HG03280 (cell line): Measurements from ENCODE around the gene SP1.
A peak's percentile ranks its signal among the peaks of the same experiment; 100 is the strongest.
"Not testable (repeated sequence)": the region's sequence is repeated elsewhere in the genome, so short reads cannot be mapped to it uniquely, and the experiment has no call there.

Experiments
- ATAC-seq: cut with Tn5 transposase; IDR thresholded peaks from one replicate; pipeline ENCODE4 v1.9.1; 2021; ENCODE audit warnings: mild to moderate bottlenecking, moderate library complexity; ENCODE audit not compliant: unreplicated experiment

Gene SP1

GRCh38 chr12:53380104-53380793, at the start of gene SP1:
Gene SP1, plus strand, starts transcription at chr12:53380176. Its CDS starts 116 bp downstream, at chr12:53380292.
- ATAC-seq, result peak; percentile 49

GRCh38 chr12:53330671-53331070, 49.3 kb upstream of the SP1 start:
- ATAC-seq, result no peak

GRCh38 chr12:53332339-53332738, 47.6 kb upstream of the SP1 start:
- ATAC-seq, result not testable (repeated sequence)

GRCh38 chr12:53332744-53333143, 47.2 kb upstream of the SP1 start:
- ATAC-seq, result no peak

- ATAC-seq, result no peak
Measured at GRCh38 chr12:53333289-53333688, 46.7 kb upstream of the SP1 start.

- ATAC-seq, result no peak
Measured at GRCh38 chr12:53333845-53334244, 46.1 kb upstream of the SP1 start.

- ATAC-seq, result no peak
Measured at GRCh38 chr12:53334822-53335221, 45.2 kb upstream of the SP1 start.

DNA sequence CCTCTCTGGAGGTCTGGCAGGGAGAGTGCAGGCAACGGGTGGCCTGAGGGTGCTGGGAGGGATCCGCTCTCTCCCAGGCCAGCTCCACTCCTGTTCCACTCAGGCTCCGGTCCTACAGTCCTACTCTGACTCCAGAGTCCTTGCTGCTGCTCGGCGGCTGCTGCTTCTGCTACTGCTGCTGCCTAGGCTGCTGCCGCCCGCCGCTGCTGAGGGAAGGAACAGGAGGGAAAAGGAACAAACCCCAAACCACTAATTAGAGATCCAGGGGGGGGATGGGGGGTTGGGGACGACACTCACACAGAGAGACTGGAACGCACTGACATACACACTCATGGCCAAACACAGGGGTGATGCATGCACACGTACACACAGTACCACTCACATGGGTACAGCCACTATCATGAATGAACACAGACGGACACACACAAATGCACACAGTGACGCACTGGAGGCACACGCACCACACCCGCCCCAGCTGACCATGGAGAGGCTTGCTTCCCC, 43.7 kb upstream of the SP1 start, which contains the start of gene SP7:
Gene SP7, minus strand, starts transcription at position 174 of the 501 bp plus-strand sequence. CDS start 708 bp downstream, outside the sequence.
- no peak for ATAC-seq

DNA sequence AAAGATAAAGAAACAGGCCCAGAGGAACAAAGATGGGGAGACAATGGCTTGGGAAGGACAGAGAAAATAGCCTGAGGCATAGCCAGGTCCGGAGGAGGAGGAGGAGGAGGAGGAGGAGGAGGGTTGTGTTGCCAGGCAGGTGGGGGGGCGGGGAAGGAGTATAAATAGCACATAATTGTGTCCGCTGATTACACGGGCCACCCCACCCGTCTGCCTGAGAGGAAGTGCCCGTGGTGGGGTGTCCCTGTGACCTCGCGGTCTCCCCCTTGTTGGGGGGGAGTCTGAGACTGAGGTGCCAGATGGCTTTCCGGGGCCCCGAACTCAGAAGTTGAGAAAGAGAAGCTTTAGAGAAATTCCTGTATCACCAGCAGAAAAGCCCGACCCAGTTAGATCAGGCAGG, 42.0 kb upstream of the SP1 start:
- ATAC-seq, result no peak

- ATAC-seq, result no peak
Measured at GRCh38 chr12:53338916-53339315, 41.1 kb upstream of the SP1 start.

DNA sequence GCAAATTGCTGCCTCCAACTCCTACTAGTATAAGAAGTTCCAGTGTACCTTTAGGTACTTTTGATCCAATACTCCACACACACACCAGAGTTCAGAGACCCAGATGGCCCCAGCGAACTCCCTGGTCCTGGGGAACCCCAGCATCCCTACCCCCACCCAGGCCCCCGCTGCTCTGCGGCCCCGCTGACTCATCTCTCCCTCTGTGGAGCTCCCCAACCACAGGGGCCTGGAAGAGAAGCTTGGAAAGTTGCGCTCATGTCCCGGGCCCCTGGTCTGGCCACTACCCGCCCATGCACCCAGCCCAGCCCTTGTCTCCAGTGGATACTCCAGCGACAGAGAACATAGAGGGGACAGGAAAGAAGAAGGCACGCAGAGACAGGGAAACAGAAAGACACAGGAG, 39.6 kb upstream of the SP1 start:
- no peak for ATAC-seq

DNA sequence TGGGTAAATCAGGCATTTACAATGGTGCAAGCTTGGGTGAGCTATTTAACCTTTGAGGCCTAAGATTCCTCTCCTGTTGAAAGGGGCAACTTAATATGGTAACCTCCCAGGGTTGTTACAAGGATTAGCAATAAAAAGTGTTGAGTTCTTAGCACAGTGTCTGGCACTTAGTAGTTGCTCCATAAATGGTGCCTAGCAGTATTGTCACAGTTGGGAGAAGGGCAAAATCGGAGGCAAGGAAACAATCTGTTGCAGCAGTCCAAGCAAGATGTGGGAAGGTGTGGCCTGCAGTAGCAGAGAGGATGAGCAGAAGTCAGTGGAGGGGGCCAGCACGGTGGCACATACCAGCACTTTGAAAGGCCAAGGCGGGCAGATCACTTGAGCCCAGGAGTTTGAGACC, 36.5 kb upstream of the SP1 start:
- ATAC-seq, result no peak

GRCh38 chr12:53343969-53344368, 36.0 kb upstream of the SP1 start:
- ATAC-seq, result no peak

DNA sequence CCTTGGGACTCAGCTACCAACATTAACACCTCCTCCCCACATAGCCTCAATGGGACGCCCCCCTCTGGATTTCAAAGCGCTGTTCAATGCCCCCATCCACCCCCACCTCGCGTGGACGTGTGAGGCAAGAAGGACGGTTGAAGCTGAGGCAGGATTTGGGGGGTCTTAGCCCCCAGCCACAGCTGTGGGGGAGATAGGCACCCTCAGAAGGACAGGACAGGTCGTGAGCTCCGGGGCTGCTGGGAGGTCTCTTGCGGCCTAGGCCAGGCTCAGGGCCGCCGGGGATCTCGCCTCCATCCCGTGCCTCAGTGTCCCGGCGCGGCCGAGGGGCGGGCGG, 35.5 kb upstream of the SP1 start:
- ATAC-seq, result no peak

- ATAC-seq, result no peak
Measured at GRCh38 chr12:53344824-53345485, 35.0 kb upstream of the SP1 start.

DNA sequence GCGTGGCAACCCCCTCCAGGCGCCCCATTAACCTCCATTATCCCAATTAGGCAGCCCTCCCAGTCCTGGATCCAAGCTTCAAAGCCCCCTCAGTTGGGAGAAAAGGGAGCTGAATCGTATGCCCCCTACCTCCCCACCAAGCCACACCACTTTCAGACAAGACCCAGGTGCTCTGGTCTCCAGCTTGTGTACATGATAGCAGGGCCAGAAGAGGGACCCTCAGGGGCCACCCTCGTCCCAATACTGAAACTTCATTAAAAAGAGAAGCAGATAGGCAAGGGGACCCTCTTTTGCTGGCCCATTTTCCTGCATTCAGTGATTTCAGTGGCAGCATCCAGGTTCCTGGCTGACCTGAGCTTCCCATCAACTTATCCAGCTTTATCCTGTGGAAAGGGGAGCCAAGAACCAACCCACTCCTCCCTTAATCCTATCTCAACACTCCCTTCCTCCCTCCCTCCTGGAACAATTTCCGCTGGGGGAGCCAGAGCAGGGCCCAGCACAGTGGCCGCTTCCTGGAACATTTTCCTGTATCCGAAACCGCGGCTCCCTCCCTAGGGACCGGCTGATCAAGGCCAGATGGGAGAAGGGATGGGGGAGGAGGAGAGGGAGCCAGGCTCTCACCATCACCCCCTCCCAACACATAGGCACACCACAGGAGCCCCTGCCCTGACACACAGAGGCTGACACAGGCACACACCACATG, 34.3 kb upstream of the SP1 start:
- no peak for ATAC-seq

DNA sequence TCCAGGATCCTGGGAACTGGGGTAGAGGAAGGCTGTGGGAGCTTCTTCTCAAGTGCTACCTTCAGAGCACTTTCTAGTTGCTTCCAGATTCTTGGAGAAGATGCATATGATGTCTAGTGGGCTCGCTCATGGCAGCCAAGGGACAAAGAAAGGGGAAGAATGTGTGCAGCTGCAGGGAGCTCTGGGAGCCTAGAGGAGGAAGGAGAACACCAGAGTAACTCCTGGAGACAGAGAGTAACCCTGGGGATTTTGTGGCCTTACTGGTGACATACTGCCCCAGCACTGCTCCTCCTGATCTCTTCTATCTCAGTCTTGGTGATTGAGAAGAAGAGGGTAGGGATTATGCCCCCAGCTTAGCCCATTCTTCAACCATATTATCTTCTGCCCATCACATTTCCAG, 33.5 kb upstream of the SP1 start:
- no peak for ATAC-seq

GRCh38 chr12:53347905-53348304, 32.1 kb upstream of the SP1 start:
- no peak for ATAC-seq

- peak; percentile 83 for ATAC-seq
Measured at GRCh38 chr12:53352331-53353256, 27.4 kb upstream of the SP1 start.

GRCh38 chr12:53353257-53353655, 26.7 kb upstream of the SP1 start:
- no peak for ATAC-seq

DNA sequence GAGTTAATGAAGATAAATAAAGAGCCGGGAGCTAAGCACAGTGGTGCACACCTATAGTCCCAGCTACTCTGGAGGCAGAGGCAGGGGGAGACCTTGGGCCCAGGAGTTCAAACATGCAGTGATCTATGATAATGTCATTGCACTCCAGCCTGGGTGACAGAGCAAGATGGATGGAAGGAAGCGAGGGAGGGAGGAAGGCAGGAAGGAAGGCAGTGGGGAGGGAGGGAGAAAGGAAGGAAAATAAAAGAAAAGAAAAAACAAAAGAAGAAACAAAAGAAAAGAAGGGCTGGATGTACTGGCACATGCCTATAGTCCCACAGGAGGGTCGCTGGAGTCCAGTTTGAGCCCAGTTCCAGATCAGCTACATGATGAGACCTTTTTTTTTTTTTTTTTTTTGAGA, 24.9 kb upstream of the SP1 start:
- no peak for ATAC-seq
